RWPE2 (cell line): Measurements from ENCODE around the gene AOPEP.

Experiments
- ATAC-seq: fragments of 200-7000 bp; cut with Tn5 transposase; 3 replicates; pipeline ENCODE4 v1.9.1; 2021; ENCODE audit warnings: low read depth
- DNase-seq: peaks from one replicate; pipeline ENCODE4 v3.0.0-alpha.2; 2020; ENCODE audit warnings: low spot score
- H3K27ac ChIP-seq: fragments of 450-650 bp; 2 replicates; pipeline ENCODE4 v1.5.1; 2017; ENCODE audit warnings: mild to moderate bottlenecking; ENCODE audit not compliant: poor library complexity, severe bottlenecking
- H3K27me3 ChIP-seq: fragments of 250-450 bp; sonication (Bioruptor Pico); 2 replicates; pipeline ENCODE4 v1.5.1; 2021; ENCODE audit warnings: mild to moderate bottlenecking, moderate library complexity; ENCODE audit not compliant: insufficient read depth, poor library complexity, severe bottlenecking
- H3K36me3 ChIP-seq: fragments of 250-450 bp; sonication (Bioruptor Pico); 2 replicates; pipeline ENCODE4 v1.5.1; 2020; ENCODE audit warnings: low read depth, mild to moderate bottlenecking, moderate library complexity
- H3K4me1 ChIP-seq: fragments of 250-450 bp; sonication (Bioruptor Pico); 2 replicates; pipeline ENCODE4 v1.5.1; 2021; ENCODE audit warnings: mild to moderate bottlenecking, moderate library complexity; ENCODE audit not compliant: insufficient read depth, poor library complexity, severe bottlenecking
- H3K4me3 ChIP-seq: fragments of 250-450 bp; sonication (Bioruptor Pico); 2 replicates; pipeline ENCODE4 v1.5.1; 2021; ENCODE audit warnings: mild to moderate bottlenecking, moderate library complexity; ENCODE audit not compliant: severe bottlenecking
- H3K9me3 ChIP-seq: fragments of 250-450 bp; sonication (Bioruptor Pico); 2 replicates; pipeline ENCODE4 v1.5.1; 2021; ENCODE audit warnings: mild to moderate bottlenecking, moderate library complexity; ENCODE audit not compliant: severe bottlenecking
- CTCF ChIP-seq: fragments of 450-650 bp; IDR thresholded peaks from one replicate; pipeline ENCODE4 v1.5.1; 2017; ENCODE audit warnings: mild to moderate bottlenecking, moderate library complexity; ENCODE audit not compliant: poor library complexity, severe bottlenecking

AOPEP gene

GRCh38 chr9:94699715-94700373 lies 26.7 kb upstream of the AOPEP start:
- Histone ChIP-seq H3K9me3 (no peaks in the 10 kb centered on the region), H3K36me3 (no peaks in the 10 kb centered on the region), H3K27ac (no peak overlapping the region), H3K4me1 (no peaks in the 10 kb centered on the region), H3K27me3 (no peaks in the 10 kb centered on the region), H3K4me3 (no peak overlapping the region)
- DNase-seq: no peak
- no peak for ATAC-seq
- TF ChIP-seq CTCF: no peak

- no peak for TF ChIP-seq CTCF
- Histone ChIP-seq H3K27ac (no peak overlapping the region), H3K4me1 (no peaks in the 10 kb centered on the region), H3K27me3 (no peaks in the 10 kb centered on the region), H3K9me3 (no peaks in the 10 kb centered on the region), H3K4me3 (no peak overlapping the region), H3K36me3 (no peaks in the 10 kb centered on the region)
- DNase-seq (no peak), ATAC-seq (no peak)
Measured at GRCh38 chr9:94700445-94700844, 26.1 kb upstream of the AOPEP start.

- Histone ChIP-seq H3K4me1 (no peaks in the 10 kb centered on the region), H3K9me3 (no peaks in the 10 kb centered on the region), H3K27me3 (no peaks in the 10 kb centered on the region), H3K4me3 (no peak overlapping the region), H3K36me3 (no peaks in the 10 kb centered on the region), H3K27ac (no peak overlapping the region)
- no peak for ATAC-seq
- DNase-seq: no peak
- no peak for TF ChIP-seq CTCF
Measured at GRCh38 chr9:94703488-94704140, 22.9 kb upstream of the AOPEP start.

- ATAC-seq (no peak), DNase-seq (no peak)
- Histone ChIP-seq H3K9me3 (no peaks in the 10 kb centered on the region), H3K4me1 (no peaks in the 10 kb centered on the region), H3K4me3 (no peak overlapping the region), H3K27ac (no peak overlapping the region), H3K36me3 (no peaks in the 10 kb centered on the region), H3K27me3 (no peaks in the 10 kb centered on the region)
- no peak for TF ChIP-seq CTCF
Measured at GRCh38 chr9:94705162-94705702, 21.3 kb upstream of the AOPEP start.

GRCh38 chr9:94706922-94707321 lies 19.6 kb upstream of the AOPEP start:
- TF ChIP-seq CTCF: no peak
- no peaks in the 10 kb centered on the region for H3K36me3 ChIP-seq
- no peak overlapping the region for H3K4me3 ChIP-seq
- no peaks in the 10 kb centered on the region for H3K4me1 ChIP-seq
- no peaks in the 10 kb centered on the region for H3K9me3 ChIP-seq
- ATAC-seq (no peak), DNase-seq (no peak)
- H3K27me3 ChIP-seq: no peaks in the 10 kb centered on the region
- H3K27ac ChIP-seq: no peak overlapping the region
